Transverse colon (tissue), 3 donors: ENCODE results near the gene RSRC1.

Source experiments
- CTCF ChIP-seq, 5 experiments: fragments of 200-600 bp in 3 of 5; fragments of 450-650 bp in 2 of 5; sonication (generic) in 3 of 5; IDR thresholded peaks; 1 replicate in 2 of 5; 2 replicates in 3 of 5; pipeline ENCODE4 v1.5.1; 2016 to 2017; ENCODE audit warnings: antibody characterized with exemption in 5 of 5, inconsistent platforms in 3 of 5, mild to moderate bottlenecking in 2 of 5, moderate library complexity in 1 of 5
- POLR2A ChIP-seq: fragments of 450-650 bp; IDR thresholded peaks from one replicate; pipeline ENCODE4 v1.6.1; 2016; ENCODE audit warnings: antibody characterized with exemption, mild to moderate bottlenecking, moderate library complexity

- TF ChIP-seq CTCF (IDR thresholded peaks at IDR 0.05) (no peak), POLR2A (no peak)
Observed at GRCh38 chr3:158269942-158270341, 160.1 kb downstream of the RSRC1 start.
